Suppressor macrophage treated with lipopolysaccharide for 1 hour (primary cell): Measurements from ENCODE around the gene ATP13A3.
"Not testable (repeated sequence)": the region's sequence is repeated elsewhere in the genome, so short reads cannot be mapped to it uniquely, and the experiment has no call there.

Experiments
- DNase-seq, 3 donors: peaks; one replicate each; pipeline ENCODE4 v3.0.0-alpha.2; 2020 to 2022

The ATP13A3 gene

DNA sequence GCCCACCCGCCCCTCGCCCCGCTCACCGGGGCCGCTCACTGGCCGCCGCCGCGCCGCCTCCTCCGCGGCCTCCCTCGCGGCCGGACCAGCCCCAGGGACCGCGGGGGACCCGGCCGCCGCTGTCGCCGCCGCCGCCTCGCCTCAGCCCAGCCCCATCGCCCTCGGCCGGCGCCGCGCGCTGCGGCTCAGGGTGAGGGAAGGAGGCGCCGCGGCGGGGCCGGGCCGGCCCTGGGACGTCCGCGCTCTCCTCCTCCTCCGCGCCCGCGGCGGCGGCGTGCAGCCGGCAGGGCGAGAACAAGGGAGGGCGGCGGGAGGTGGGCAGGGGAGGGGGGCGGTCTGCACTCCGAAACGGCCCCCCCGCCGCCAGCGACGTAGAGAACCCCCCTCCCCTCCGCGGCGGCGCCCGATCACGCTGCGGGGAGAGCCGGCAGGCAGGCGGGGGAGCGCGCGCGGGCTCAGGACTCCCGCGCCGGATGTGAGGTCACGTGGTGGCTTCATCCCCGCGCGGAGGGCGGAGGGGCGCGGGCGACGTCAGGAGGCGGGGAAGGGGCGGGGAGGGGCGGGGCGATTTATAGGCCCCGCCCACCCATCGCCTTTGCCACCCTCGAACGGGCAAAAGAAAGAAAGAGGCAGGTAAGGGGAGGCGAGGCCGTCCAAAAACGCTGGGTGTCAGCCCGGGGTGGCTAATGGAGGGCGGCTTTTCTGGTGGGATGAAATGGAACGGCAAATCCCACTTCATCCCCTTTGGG is at the start of gene ATP13A3:
TSS of gene ATP13A3 (minus strand) at position 463 of the 749 bp plus-strand sequence. CDS start 24,812 bp downstream, outside the sequence.
- DNase-seq, result peak; percentile 96 to 98 (median 97)

DNA sequence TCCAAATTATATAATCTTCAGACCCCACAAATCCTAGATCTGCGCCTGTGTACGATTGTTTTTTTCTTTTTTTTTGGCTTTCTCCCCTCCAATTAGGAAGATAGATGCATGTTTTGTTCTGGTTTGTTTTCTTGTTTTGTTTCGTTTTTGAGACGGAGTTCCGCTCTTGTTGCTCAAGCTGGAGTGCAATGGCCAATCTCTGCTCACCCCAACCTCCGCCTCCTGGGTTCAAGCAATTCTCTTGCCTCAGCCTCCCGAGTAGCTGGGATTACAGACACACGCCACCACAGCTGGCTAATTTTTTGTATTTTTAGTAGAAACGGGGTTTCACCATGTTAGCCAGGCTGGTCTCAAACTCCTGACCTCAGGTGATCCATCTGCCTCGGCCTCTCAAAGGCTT is 48.4 kb upstream of the ATP13A3 start:
- DNase-seq, result not testable (repeated sequence)

DNA sequence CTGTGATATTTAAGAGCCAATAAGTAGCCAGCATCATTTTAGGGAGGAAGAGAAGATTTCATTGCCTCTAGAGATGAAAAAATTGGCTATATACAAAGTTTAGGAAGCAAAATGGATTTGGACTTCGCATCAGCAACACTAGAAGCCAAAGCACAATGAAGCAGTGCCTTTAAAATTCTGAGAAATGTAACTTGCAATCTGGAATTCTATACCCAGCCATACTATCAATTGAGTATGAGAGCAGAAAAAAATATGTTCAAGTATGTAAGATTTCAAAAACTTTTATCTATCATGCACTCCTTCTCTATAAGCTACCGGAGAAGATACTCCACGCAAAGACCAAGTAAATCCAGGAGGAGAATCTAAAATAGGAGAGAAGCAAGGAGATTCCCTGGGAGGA is 47.4 kb upstream of the ATP13A3 start:
- DNase-seq, result no peak

DNA sequence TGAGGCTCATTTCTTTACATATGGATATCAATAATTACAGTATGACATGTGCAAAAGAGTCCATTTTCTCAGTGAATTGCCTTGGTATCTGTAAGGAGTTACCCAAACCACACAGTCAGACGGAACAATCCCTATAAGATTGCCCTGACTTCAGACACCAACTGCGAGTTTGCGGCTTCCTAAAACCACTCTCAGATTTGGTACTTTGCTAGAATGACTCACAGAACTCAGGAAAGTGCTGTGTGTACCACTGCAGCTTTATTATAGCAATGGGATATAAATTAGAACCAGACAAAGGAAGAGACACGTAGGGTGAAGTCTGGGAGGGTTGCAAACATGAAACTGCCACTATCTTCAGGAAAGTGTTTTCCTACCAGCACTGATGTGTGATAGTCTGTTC is 45.8 kb upstream of the ATP13A3 start:
- peak; percentile 43 to 74 (median 57) for DNase-seq

DNA sequence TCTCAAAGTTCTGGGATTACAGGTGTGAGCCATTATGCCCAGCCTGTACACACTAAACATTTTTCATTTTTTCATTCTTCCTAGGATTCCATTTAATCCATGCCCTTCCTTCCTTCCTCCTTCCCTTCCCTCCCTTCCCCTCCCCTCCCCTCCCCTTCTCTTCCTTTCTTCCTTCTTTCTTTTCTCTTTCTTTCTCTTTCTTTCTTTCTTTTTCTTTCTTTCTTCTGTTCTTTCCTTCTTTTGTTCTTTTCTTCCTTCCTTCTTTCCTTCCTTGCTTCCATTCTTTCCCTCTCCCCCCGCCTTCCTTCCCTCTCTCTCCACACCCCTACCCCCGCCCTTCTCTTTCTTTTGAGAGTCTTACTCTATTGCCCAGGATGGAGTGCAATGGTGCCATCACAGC is 40.9 kb upstream of the ATP13A3 start:
- no peak for DNase-seq

DNA sequence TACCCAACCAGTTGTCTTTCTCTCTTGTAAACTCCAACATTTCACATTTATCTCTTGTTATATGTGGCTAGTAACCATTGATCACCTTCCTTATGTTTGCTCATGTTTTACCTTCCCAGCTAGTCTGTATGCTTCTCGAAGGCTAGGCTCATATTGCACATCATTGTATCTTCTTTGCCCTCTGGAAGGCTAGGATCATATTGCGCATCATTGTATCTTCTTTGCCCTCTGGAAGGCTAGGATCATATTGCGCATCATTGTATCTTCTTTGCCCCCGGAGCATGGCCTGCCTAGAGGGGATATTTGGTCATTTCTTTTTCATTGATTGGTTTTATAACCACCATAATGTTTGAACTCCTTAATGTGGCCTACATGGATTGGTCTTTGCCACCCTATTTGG is 39.4 kb upstream of the ATP13A3 start:
- no peak for DNase-seq

DNA sequence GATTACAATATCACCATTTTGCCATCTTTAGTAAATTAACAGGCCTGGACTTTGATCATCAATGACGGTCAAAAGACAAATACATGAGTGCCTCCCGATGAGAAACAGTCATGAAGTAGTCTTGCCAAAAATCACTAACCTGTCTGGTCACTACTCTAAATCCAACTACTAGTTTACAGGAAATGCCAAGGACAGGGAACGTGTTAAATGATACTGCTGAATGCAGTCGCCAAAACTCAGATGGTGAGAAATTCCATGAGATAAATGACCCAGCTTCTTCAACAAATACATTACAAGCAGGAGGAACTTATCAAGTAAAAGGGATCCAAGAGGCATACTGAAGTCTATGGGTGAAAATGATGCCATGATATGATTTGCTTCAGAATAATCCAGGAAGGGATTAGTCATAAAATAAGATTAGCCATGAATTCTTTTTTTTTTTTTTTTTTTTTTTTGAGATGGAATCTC is 35.8 kb upstream of the ATP13A3 start:
- DNase-seq, result peak in 2 of 3 donors; percentile 24 to 70

DNA sequence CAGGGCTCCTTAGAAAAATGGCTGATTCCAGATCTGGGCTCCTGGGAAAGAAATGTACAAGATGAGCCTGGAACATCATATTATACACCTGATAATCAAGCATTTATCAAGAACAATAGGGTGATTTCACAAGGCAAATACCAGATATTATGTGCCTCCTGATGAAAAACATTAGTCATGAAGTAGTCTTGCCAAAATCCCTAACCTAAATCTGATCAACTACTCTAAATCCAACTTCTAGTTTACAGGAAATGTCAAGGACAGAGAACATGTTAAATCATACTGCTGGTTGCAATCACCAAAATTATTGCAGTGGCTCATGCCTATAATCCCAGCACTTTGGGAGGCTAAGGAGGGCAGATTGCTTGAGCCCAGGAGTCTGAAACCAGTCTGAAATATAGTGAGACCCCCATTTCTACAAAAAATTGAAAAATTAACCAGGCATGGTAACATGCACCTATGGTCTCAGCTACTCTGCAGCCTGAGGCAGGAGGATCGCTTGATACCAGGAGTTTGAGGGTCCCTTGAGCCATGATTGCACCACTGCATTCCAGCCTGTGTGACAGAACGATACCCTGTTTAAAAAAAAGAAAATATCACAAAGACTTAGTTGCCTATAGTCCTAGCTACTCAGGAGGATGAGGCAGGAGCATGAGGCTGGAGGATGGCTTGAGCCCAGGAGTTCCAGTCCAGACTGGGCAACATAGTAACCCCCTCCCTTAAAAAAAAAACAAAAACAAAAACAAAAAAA is 34.9 kb upstream of the ATP13A3 start:
- DNase-seq, result peak in 1 of 3 donors; percentile 36

DNA sequence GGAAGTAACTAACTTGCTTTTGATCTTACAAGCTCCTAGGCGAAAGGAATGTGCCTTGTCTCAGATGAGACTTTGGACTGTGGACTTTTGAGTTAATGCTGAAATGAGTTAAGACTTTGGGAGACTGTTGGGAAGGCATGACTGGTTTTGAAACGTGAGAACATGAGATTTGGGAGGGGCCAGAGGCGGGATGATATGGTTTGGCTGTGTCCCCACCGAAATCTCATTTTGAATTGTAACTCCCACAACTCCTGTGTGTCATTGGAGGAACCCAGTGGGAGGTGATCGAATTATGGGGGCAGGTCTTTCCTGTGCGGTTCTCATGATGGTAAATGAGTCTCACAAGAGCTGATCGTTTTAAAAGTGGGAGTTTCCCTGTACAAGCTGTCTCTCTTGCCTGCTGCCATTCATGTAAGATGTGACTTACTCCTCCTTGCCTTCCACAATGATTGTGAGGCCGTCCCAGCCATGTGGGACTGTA is 33.9 kb upstream of the ATP13A3 start:
- DNase-seq, result peak in 2 of 3 donors; percentile 42 to 45

DNA sequence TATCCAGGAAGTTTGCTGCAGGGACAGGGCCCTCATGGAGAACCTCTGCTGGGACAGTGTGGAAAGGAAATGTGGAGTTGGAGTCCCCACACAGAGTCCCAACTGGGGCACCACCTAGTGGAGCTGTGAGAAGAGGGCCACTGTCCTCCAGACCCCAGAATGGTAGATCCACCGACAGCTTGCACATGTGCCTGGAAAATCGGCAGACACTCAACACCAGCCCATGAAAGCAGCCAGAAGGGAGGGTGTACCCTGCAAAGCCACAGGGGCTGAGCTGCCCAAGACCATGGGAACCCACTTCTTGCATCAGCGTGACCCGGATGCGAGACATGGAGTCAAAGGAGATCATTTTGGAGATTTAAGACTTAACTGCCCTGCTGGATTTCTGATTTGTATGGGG is 33.4 kb upstream of the ATP13A3 start:
- peak in 1 of 3 donors; percentile 30 for DNase-seq

DNA sequence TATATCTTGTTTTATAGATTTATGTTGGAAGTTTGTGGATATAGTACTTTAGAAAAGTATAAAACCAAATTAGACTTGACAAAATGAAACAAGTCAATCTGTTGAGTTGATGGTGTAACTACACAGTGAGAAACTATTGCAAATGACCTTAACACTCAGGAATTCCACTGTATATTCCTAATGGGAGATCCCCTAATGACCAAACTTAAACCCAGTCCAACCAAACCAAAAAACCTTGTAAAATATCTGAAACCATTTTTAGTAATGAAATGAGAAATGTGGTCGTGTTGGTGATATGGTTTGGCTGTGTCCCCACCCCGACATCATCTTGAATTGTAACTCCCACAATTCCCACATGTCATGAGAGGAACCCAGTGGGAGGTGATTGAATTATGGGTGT is 31.9 kb upstream of the ATP13A3 start:
- DNase-seq, result peak; percentile 33 to 71 (median 46)

DNA sequence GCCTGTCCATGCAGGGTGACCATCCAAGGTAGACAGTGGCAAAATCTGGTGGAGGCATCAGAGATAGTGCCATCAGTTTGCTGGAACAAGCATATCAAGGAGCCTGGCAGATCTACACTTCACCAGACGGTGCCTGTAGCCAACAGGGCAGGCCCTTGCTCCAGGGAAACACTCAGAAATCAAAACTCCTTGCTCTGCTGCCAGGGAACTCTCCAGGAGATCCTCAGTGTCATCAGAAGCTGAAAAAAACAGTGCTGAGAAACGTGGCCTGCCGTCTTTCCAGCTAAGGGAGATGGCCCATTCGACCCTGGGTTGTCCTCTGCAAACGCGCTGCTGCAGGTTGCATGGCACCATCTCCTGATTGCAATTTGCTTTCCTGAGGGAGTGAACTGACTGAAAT is 30.5 kb upstream of the ATP13A3 start:
- no peak for DNase-seq

DNA sequence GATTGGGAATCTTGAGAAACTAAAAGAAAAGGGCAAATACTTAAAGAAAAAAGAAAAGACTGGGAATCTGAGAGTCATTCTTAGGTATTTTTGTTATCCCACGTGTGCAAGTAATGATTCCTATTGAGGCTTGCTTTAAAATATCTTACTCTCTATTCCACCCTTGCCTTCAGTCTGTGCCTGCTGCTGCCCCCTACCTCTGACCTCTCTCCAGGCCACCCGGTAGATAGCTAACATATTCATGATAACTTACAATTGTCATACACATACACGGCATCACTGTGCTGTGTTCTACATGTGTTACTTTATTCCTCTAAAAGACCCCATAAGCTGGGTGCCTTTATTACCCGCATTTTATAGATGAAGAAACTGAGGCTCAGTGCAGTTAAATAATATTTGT is 27.8 kb upstream of the ATP13A3 start:
- no peak for DNase-seq

DNA sequence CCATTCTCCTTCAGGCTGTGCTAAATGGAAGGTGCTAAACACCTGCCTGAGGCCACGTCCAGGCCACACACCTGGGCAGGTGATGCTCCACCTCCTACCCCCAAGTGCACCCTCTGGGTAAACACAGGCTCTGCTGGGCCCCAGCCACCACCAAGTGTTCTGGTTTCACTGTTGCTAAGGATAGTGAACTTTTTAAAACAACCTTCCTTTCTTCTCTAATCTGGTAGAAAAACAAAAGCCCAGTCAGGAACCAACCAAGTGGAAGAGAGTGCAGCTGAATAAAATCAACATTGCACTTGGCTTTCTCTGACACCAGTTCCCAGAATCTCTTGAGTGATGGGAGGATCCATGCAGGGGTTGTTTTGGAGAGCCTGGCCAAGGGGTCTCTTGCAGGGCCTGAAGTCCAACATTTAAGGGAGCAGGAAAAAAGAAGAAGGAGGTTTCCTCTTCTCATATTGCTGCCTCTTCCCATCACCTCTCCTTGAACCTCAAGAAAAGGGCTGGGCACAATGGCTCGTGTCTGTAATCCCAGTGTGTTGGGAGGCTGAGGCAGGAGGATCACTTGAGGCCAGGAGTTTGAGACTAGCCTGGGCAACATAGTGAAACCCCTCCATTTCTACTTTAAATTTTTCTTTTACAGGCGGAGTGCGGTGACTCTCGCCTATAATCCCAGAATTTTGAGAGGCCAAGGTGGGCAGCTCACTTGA is 26.2 kb upstream of the ATP13A3 start:
- no peak for DNase-seq

DNA sequence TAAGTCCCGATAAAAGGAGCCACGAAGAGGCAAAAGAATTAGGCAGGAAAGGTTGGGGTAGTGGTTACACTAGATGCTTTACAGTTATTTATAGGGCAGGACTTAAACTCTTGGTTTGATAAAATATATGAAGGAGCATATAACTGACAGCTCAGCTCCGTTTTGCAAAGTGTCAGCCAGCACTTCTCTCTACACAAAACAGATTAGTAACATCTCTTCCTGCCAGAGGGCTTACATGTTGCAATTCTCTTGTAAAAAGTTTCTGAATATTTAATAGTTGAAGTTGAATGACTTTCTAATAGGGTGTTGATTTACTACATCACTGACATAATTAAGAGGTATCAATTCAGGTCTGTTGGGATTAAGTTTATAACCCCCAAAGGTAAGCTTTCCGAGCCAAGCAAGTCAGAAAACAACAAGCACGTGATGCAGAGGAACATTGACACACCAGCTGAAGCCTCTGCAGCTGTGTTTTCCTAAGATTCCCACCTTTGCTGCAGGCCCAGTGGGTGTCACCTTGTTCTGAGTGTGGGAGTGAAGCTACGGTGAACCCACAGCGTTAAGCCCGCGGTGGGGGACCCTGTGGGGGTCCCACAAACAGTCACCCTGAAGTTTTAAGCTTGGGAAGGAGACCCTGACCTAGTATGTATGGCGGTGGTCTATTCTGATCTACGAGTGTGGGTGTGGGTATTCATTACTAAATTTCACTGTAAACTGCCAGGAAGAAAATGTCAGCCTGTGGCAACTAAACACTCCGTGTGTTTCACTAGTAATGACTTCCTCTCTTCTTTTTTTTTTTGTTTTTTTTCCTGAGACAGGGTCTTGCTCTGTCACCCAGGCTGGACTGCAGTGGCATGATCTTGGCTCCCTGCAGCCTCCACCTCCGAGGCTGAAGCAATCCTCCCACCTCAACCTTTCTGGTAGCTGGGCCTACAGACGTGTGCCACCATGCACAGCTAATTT is 22.0 kb upstream of the ATP13A3 start:
- peak in 2 of 3 donors; percentile 53 to 55 for DNase-seq

DNA sequence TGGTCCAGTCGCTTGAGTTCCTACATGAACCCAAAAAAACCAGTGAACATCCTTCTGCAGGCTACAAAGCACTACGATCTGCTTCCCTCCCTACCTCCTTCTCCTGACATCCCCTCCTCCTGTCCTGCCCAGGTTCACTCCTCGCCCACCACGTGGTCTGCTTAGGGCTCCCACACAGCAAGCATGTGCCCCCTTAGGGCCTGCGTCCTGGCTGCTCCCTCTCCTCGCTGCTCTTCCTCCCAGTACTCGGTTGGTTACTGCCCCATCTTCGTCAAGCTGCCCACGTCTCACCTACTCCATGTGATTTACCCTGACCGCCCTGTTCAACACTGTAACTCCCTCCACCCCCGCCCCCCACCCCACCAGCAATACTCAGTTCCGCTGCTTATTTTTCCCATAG is 20.8 kb upstream of the ATP13A3 start:
- no peak for DNase-seq

DNA sequence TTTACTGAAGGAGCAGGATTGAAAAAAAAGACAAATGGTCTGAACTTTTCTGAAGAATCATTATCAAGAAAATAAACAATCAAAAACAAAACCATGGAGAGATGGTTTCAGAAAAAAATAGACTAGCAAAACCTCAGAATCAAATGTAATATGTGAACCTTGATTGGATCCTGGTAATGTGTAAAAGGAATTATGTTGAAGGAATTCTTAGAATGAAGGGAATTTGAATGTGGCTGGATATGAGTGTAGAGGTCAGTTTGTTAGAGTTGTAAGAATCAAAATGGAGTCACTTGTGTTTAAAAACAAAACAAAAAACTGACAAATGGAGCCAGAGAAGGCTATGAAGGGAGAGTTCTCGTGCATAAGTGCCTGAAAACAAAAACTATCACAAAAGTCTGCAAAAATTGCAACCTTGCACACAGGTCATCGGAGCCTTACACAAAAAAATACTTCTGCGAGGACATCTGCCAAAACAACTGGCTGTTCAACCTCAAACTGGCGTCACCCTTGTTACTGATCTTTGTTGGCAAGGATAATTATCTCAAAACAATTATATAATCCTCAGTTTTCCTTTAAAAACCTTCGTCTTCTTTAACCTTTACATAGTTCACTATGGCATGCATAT is 19.1 kb upstream of the ATP13A3 start:
- no peak for DNase-seq

DNA sequence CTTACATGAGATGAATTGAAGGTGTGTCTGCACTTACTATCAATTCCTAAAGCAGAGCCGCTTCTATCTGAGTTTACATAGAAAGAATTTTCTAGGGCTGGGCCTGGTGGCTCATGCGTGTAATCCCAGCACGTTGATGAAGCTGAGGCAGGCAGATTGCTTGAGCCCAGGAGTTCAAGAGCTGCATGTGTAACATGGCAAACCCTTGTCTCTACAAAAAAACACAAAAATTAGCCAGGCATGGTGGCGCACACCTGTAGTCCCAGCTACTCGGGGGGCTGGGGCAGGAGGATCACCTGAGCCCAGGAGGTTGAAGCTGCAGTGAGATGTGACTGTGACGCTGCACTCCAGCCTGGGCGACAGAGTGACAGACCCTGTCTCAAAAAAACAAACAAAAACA is 18.1 kb upstream of the ATP13A3 start:
- DNase-seq, result no peak

DNA sequence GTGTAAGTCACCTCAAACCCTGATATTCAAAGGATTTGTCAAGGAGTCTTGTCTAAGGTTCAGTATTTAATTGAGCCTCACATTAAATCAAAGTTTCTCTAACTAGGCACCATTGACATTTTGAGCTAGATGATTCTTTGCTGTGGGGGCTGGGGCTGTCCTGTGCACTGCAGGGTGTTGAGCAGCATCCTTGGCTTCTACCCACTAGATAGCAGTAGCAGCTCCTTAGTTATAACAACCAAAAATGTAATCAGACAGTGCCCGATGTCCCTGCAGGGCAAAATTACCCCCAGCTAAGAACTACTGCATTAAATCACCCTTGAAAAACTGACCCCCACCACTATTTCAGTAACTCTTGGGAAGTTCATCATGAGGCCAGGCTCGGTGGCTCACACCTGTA is 17.3 kb upstream of the ATP13A3 start:
- DNase-seq, result no peak

DNA sequence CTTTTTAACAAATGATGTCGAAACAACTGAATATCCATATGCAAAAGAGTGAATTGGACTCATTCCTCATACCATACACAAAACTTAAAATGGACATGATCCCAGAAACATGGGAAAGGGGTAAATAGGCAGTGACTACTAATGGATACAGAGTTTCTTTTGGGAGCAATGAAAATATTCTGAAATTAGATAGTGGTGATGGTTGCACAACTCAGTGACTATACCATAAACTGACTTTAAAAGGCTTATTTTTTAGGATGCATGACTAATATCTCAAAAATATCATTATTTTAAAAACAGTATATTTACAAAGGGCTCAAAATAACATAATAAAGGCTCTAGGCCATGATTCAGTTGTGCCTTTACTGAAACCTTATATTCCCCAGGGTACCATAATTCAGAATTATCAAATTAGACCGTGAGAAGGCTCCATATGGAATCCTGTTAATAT is 16.3 kb upstream of the ATP13A3 start:
- no peak for DNase-seq

DNA sequence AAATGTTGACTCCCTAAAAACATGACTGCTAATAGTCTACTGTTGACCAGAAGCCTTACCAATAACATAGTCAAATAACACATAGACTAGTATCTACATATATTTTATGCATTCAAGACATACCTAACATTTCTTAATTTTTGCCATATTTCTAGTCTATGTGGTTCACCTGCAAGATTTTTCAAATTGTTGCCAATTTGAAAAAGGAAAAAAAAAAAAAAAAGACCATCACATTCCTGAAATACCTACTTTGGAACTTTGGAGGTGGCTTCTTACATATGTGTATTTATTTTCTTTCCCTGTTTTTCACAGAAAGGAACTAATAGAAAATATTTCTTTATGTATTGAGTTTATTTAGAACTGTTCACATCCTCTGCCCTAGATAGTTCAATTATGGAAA is 13.4 kb upstream of the ATP13A3 start:
- DNase-seq, result no peak

DNA sequence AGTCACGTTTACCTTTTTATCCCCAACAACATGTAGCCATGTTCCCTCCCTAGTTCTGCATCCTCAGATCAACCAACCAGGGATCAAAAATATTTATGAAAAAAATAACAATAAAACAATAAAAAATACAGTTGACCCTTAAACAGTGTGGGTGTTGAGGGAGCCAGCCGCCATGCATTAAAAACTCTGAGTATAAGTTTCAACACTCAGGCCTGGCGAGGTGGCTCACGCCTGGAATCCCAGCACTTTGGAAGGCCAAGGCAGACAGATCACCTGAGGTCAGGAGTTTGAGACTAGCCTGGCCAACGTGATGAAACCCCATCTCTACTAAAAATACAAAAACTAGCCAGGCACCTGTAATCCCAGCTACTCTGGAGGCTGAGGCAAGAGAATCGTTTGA is 12.7 kb upstream of the ATP13A3 start:
- DNase-seq, result not testable (repeated sequence)
